HPDE6-E6E7 (cell line): Measurements from ENCODE around the gene GTF3C6.
"Not testable (repeated sequence)": the region's sequence is repeated elsewhere in the genome, so short reads cannot be mapped to it uniquely, and the experiment has no call there.

Experiments
- DNase-seq: peaks from one replicate; pipeline ENCODE4 v3.0.0; 2011; ENCODE audit warnings: missing footprints; ENCODE audit errors: extremely low spot score

Gene GTF3C6

GRCh38 chr6:110958329-110959192 lies at the start of gene GTF3C6:
Gene GTF3C6, plus strand, starts transcription at chr6:110958706. Its CDS starts 64 bp downstream, at chr6:110958770.
- peak; percentile 74 for DNase-seq

GRCh38 chr6:110930781-110931180 lies 27.7 kb upstream of the GTF3C6 start:
- DNase-seq = no peak

GRCh38 chr6:110933912-110934311 lies 24.6 kb upstream of the GTF3C6 start:
- DNase-seq = no peak

- no peak for DNase-seq
These were observed 24.1 kb upstream of the GTF3C6 start for GRCh38 chr6:110934381-110934898.

GRCh38 chr6:110935171-110935570 lies 23.3 kb upstream of the GTF3C6 start:
- no peak for DNase-seq

GRCh38 chr6:110938171-110938570 lies 20.3 kb upstream of the GTF3C6 start:
- DNase-seq = no peak

GRCh38 chr6:110939429-110940200 lies 18.9 kb upstream of the GTF3C6 start:
- DNase-seq = no peak

GRCh38 chr6:110944681-110945151 lies 13.8 kb upstream of the GTF3C6 start:
- peak; percentile 88 for DNase-seq

GRCh38 chr6:110946498-110946897 lies 12.0 kb upstream of the GTF3C6 start:
- no peak for DNase-seq

GRCh38 chr6:110949679-110950285 lies 8.7 kb upstream of the GTF3C6 start:
- no peak for DNase-seq

- no peak for DNase-seq
These were observed 8.1 kb upstream of the GTF3C6 start for GRCh38 chr6:110950440-110950839.

GRCh38 chr6:110951008-110951407 lies 7.5 kb upstream of the GTF3C6 start:
- no peak for DNase-seq

- DNase-seq = peak; percentile 56
These were observed 6.3 kb upstream of the GTF3C6 start for GRCh38 chr6:110951986-110952794.

- DNase-seq = no peak
These were observed 4.7 kb upstream of the GTF3C6 start for GRCh38 chr6:110953633-110954303.

- no peak for DNase-seq
These were observed 1.5 kb downstream of the GTF3C6 start for GRCh38 chr6:110960014-110960390.

GRCh38 chr6:110962636-110963035 lies 4.1 kb downstream of the GTF3C6 start:
- DNase-seq = not testable (repeated sequence)

- no peak for DNase-seq
These were observed 7.2 kb downstream of the GTF3C6 start for GRCh38 chr6:110965629-110966229.

GRCh38 chr6:110968661-110969060 lies 10.2 kb downstream of the GTF3C6 start:
- not testable (repeated sequence) for DNase-seq

GRCh38 chr6:110971468-110971867 lies 13.0 kb downstream of the GTF3C6 start:
- no peak for DNase-seq

- DNase-seq = no peak
These were observed 18.1 kb downstream of the GTF3C6 start for GRCh38 chr6:110976575-110976974.
